HG03095 (cell line): ENCODE results near the gene NFATC2IP.
"Not testable (repeated sequence)": the region's sequence is repeated elsewhere in the genome, so short reads cannot be mapped to it uniquely, and the experiment has no call there.

Source experiments
- ATAC-seq: cut with Tn5 transposase; IDR thresholded peaks from one replicate; pipeline ENCODE4 v1.9.1; 2021; ENCODE audit warnings: moderate library complexity; ENCODE audit not compliant: unreplicated experiment

The NFATC2IP gene

GRCh38 chr16:28925386-28926228 lies 25.1 kb upstream of the NFATC2IP start:
- peak; percentile 33 for ATAC-seq

- not testable (repeated sequence) for ATAC-seq
Observed at GRCh38 chr16:28926284-28926683, 24.5 kb upstream of the NFATC2IP start.

- no peak for ATAC-seq
Observed at GRCh38 chr16:28927815-28928214, 22.9 kb upstream of the NFATC2IP start.

- no peak for ATAC-seq
Observed at GRCh38 chr16:28930203-28930602, 20.5 kb upstream of the NFATC2IP start.

- ATAC-seq = no peak
Observed at GRCh38 chr16:28930652-28931051, 20.1 kb upstream of the NFATC2IP start.

- no peak for ATAC-seq
Observed at GRCh38 chr16:28931801-28932225, 18.9 kb upstream of the NFATC2IP start, which contains the start of gene CD19. Gene CD19 (plus strand): TSS chr16:28931971. CDS start chr16:28932001, 30 bp downstream.

GRCh38 chr16:28932339-28933141 lies 18.2 kb upstream of the NFATC2IP start:
- no peak for ATAC-seq

GRCh38 chr16:28933171-28933570 lies 17.6 kb upstream of the NFATC2IP start:
- ATAC-seq = no peak

GRCh38 chr16:28935346-28935745 lies 15.4 kb upstream of the NFATC2IP start:
- no peak for ATAC-seq

GRCh38 chr16:28935924-28936783 lies 14.6 kb upstream of the NFATC2IP start:
- ATAC-seq = no peak

GRCh38 chr16:28936784-28937155 lies 14.0 kb upstream of the NFATC2IP start:
- ATAC-seq = no peak

GRCh38 chr16:28937222-28937876 lies 13.4 kb upstream of the NFATC2IP start:
- ATAC-seq = no peak

- ATAC-seq = no peak
Observed at GRCh38 chr16:28938721-28939120, 12.0 kb upstream of the NFATC2IP start.

- ATAC-seq = not testable (repeated sequence)
Observed at GRCh38 chr16:28939825-28940224, 10.9 kb upstream of the NFATC2IP start.

GRCh38 chr16:28943281-28943680 lies 7.5 kb upstream of the NFATC2IP start:
- ATAC-seq = no peak

- ATAC-seq = no peak
Observed at GRCh38 chr16:28946681-28947080, 4.1 kb upstream of the NFATC2IP start.

- no peak for ATAC-seq
Observed at GRCh38 chr16:28951410-28951943, 740 bp downstream of the NFATC2IP start.

GRCh38 chr16:28958216-28958615 lies 7.5 kb downstream of the NFATC2IP start:
- ATAC-seq = no peak

GRCh38 chr16:28958836-28959235 lies 8.1 kb downstream of the NFATC2IP start:
- no peak for ATAC-seq

- no peak for ATAC-seq
Observed at GRCh38 chr16:28964072-28964471, 13.3 kb downstream of the NFATC2IP start.
